Parathyroid adenoma (tissue), 2 donors: ENCODE data around the gene PTGFRN.

Experiments
- H2AFZ ChIP-seq: fragments of 300-600 bp; sonication (generic); one replicate; pipeline ENCODE4 v1.7.0; 2017; ENCODE audit warnings: antibody characterized with exemption, mild to moderate bottlenecking
- H3K27ac ChIP-seq: fragments of 300-600 bp; sonication (generic); one replicate; pipeline ENCODE4 v1.7.0; 2017
- H3K27me3 ChIP-seq: fragments of 300-600 bp; sonication (generic); one replicate; pipeline ENCODE4 v1.7.0; 2017; ENCODE audit warnings: low read length; ENCODE audit not compliant: control insufficient read depth, insufficient read depth
- H3K36me3 ChIP-seq: fragments of 300-600 bp; sonication (generic); one replicate; pipeline ENCODE4 v1.7.0; 2017; ENCODE audit warnings: low read length; ENCODE audit not compliant: control insufficient read depth, insufficient read depth
- H3K4me1 ChIP-seq: fragments of 300-600 bp; sonication (generic); one replicate; pipeline ENCODE4 v1.7.0; 2017; ENCODE audit warnings: control low read depth
- H3K4me2 ChIP-seq: fragments of 300-600 bp; sonication (generic); one replicate; pipeline ENCODE4 v1.7.0; 2017; ENCODE audit warnings: low read length
- H3K4me3 ChIP-seq: fragments of 300-600 bp; sonication (generic); one replicate; pipeline ENCODE4 v1.7.0; 2017; ENCODE audit warnings: low read depth, low read length
- H3K79me2 ChIP-seq: fragments of 300-600 bp; sonication (generic); one replicate; pipeline ENCODE4 v1.7.0; 2017; ENCODE audit warnings: control low read depth
- H3K9ac ChIP-seq: fragments of 300-600 bp; sonication (generic); one replicate; pipeline ENCODE4 v1.7.0; 2017; ENCODE audit warnings: mild to moderate bottlenecking
- H3K9me3 ChIP-seq: fragments of 300-600 bp; sonication (generic); one replicate; pipeline ENCODE4 v1.7.0; 2017; ENCODE audit warnings: low read length; ENCODE audit not compliant: control insufficient read depth
- CTCF ChIP-seq: fragments of 300-600 bp; sonication (generic); IDR thresholded peaks from one replicate; pipeline ENCODE4 v1.7.0; 2017; ENCODE audit warnings: antibody characterized with exemption, mild to moderate bottlenecking
- donor health status: primary hyperparathyroidism.

The PTGFRN gene

GRCh38 chr1:116869611-116870010, 40.1 kb upstream of the PTGFRN start:
- TF ChIP-seq CTCF = no peak
- no peak overlapping the region for H2AFZ ChIP-seq
- no peaks in the 10 kb centered on the region for H3K9me3 ChIP-seq
- no peak overlapping the region for H3K4me2 ChIP-seq
- no peaks in the 10 kb centered on the region for H3K4me1 ChIP-seq
- no peaks in the 10 kb centered on the region for H3K27me3 ChIP-seq
- H3K4me3 ChIP-seq = no peak overlapping the region
- no peak overlapping the region for H3K27ac ChIP-seq
- no peaks in the 10 kb centered on the region for H3K36me3 ChIP-seq
- no peaks in the 10 kb centered on the region for H3K79me2 ChIP-seq
- no peak overlapping the region for H3K9ac ChIP-seq

- no peak overlapping the region for H3K4me2 ChIP-seq
- H3K79me2 ChIP-seq = no peaks in the 10 kb centered on the region
- H2AFZ ChIP-seq = no peak overlapping the region
- no peaks in the 10 kb centered on the region for H3K4me1 ChIP-seq
- H3K36me3 ChIP-seq = no peaks in the 10 kb centered on the region
- H3K9ac ChIP-seq = no peak overlapping the region
- H3K9me3 ChIP-seq = no peaks in the 10 kb centered on the region
- no peaks in the 10 kb centered on the region for H3K27me3 ChIP-seq
- no peak overlapping the region for H3K27ac ChIP-seq
- no peak for TF ChIP-seq CTCF
- H3K4me3 ChIP-seq = no peak overlapping the region
These were observed 39.4 kb upstream of the PTGFRN start for GRCh38 chr1:116870300-116870699.

GRCh38 chr1:116871779-116872146, 38.0 kb upstream of the PTGFRN start:
- H2AFZ ChIP-seq = no peak overlapping the region
- H3K4me2 ChIP-seq = no peak overlapping the region
- H3K9ac ChIP-seq = no peak overlapping the region
- no peak overlapping the region for H3K27ac ChIP-seq
- H3K27me3 ChIP-seq = no peaks in the 10 kb centered on the region
- H3K9me3 ChIP-seq = no peaks in the 10 kb centered on the region
- H3K4me3 ChIP-seq = no peak overlapping the region
- no peak for TF ChIP-seq CTCF
- no peaks in the 10 kb centered on the region for H3K79me2 ChIP-seq
- H3K36me3 ChIP-seq = no peaks in the 10 kb centered on the region
- H3K4me1 ChIP-seq = no peaks in the 10 kb centered on the region

GRCh38 chr1:116873680-116874271, 35.9 kb upstream of the PTGFRN start:
- H3K9ac ChIP-seq = no peak overlapping the region
- H3K36me3 ChIP-seq = no peaks in the 10 kb centered on the region
- no peak overlapping the region for H3K27ac ChIP-seq
- H3K4me1 ChIP-seq = peaks cover 6% of the 10 kb centered on the region
- TF ChIP-seq CTCF = no peak
- no peaks in the 10 kb centered on the region for H3K79me2 ChIP-seq
- no peaks in the 10 kb centered on the region for H3K9me3 ChIP-seq
- H2AFZ ChIP-seq = no peak overlapping the region
- H3K4me3 ChIP-seq = no peak overlapping the region
- no peaks in the 10 kb centered on the region for H3K27me3 ChIP-seq
- H3K4me2 ChIP-seq = no peak overlapping the region

- H3K4me2 ChIP-seq = no peak overlapping the region
- H3K79me2 ChIP-seq = no peaks in the 10 kb centered on the region
- no peak overlapping the region for H3K9ac ChIP-seq
- H3K36me3 ChIP-seq = no peaks in the 10 kb centered on the region
- TF ChIP-seq CTCF = no peak
- H3K4me3 ChIP-seq = no peak overlapping the region
- no peaks in the 10 kb centered on the region for H3K9me3 ChIP-seq
- no peak overlapping the region for H3K27ac ChIP-seq
- H2AFZ ChIP-seq = no peak overlapping the region
- H3K27me3 ChIP-seq = no peaks in the 10 kb centered on the region
- H3K4me1 ChIP-seq = peaks cover 7% of the 10 kb centered on the region
These were observed 34.9 kb upstream of the PTGFRN start for GRCh38 chr1:116874733-116875249.
